RPMI8226 (cell line): ENCODE data around the gene PAX3.
A peak's percentile ranks its signal among the peaks of the same experiment; 100 is the strongest.

Experiments used
- DNase-seq: peaks from one replicate; pipeline ENCODE4 v3.0.0-alpha.2; 2015

PAX3 gene

GRCh38 chr2:222298311-222299150 is at the start of gene PAX3:
Gene PAX3, minus strand, starts transcription at chr2:222298998. Its CDS starts 383 bp downstream, at chr2:222298615.
- DNase-seq, result no peak

GRCh38 chr2:222341331-222341730 is 42.5 kb upstream of the PAX3 start:
- no peak for DNase-seq

GRCh38 chr2:222338374-222338773 is 39.6 kb upstream of the PAX3 start:
- DNase-seq, result no peak

GRCh38 chr2:222336931-222337330 is 38.1 kb upstream of the PAX3 start:
- DNase-seq, result no peak

GRCh38 chr2:222336442-222336841 is 37.6 kb upstream of the PAX3 start:
- no peak for DNase-seq

- no peak for DNase-seq
These were observed 36.1 kb upstream of the PAX3 start for GRCh38 chr2:222334914-222335313.

- DNase-seq, result no peak
These were observed 34.6 kb upstream of the PAX3 start for GRCh38 chr2:222333397-222333796.

- no peak for DNase-seq
These were observed 33.3 kb upstream of the PAX3 start for GRCh38 chr2:222332116-222332515.

- DNase-seq, result no peak
These were observed 32.1 kb upstream of the PAX3 start for GRCh38 chr2:222330910-222331309.

- no peak for DNase-seq
These were observed 23.4 kb upstream of the PAX3 start for GRCh38 chr2:222322236-222322635.

- DNase-seq, result no peak
These were observed 21.9 kb upstream of the PAX3 start for GRCh38 chr2:222320436-222321395.

- DNase-seq, result peak; percentile 49
These were observed 21.0 kb upstream of the PAX3 start for GRCh38 chr2:222319586-222320435.

- peak; percentile 46 for DNase-seq
These were observed 20.2 kb upstream of the PAX3 start for GRCh38 chr2:222318712-222319585.

- DNase-seq, result peak; percentile 65
These were observed 19.4 kb upstream of the PAX3 start for GRCh38 chr2:222318026-222318711.

GRCh38 chr2:222315443-222316121 is 16.8 kb upstream of the PAX3 start:
- DNase-seq, result no peak

GRCh38 chr2:222313816-222314215 is 15.0 kb upstream of the PAX3 start:
- DNase-seq, result no peak

GRCh38 chr2:222311978-222312738 is 13.4 kb upstream of the PAX3 start:
- no peak for DNase-seq

GRCh38 chr2:222311319-222311977 is 12.7 kb upstream of the PAX3 start:
- no peak for DNase-seq

- DNase-seq, result no peak
These were observed 12.0 kb upstream of the PAX3 start for GRCh38 chr2:222310747-222311318.
